Stimulated activated naive CD8-positive, alpha-beta T cell treated with anti-CD3 and anti-CD28 coated beads, Interleukin-15, Interleukin-2, amounts not matched to agents 100 ng/mL and 50 ng/mL, for 24 hours (primary cell): ENCODE data around the gene MAEL.

Experiments used
- H3K27ac Mint-ChIP-seq: one replicate; pipeline ENCODE4 v1.8.0; 2021; ENCODE audit warnings: mild to moderate bottlenecking, mixed read lengths
- H3K27me3 Mint-ChIP-seq: one replicate; pipeline ENCODE4 v1.8.0; 2021; ENCODE audit warnings: mixed read lengths
- H3K36me3 Mint-ChIP-seq: one replicate; pipeline ENCODE4 v1.8.0; 2021; ENCODE audit warnings: low read depth, mixed read lengths
- H3K4me1 Mint-ChIP-seq: one replicate; pipeline ENCODE4 v1.8.0; 2021; ENCODE audit warnings: low read depth, mixed read lengths
- H3K4me3 Mint-ChIP-seq: one replicate; pipeline ENCODE4 v1.8.0; 2021; ENCODE audit warnings: mild to moderate bottlenecking, mixed read lengths
- H3K9me3 Mint-ChIP-seq: one replicate; pipeline ENCODE4 v1.8.0; 2021; ENCODE audit warnings: mixed read lengths

Gene MAEL

GRCh38 chr1:166988974-166989515 is at the start of gene MAEL:
Gene MAEL (plus strand): TSS chr1:166989280. CDS start chr1:166989353, 73 bp downstream.
- Mint-ChIP-seq H3K27me3 (peaks cover 26% of the 10 kb centered on the region), H3K36me3 (no peaks in the 10 kb centered on the region), H3K4me3 (no peak within 1 kb of the TSS), H3K9me3 (no peaks in the 10 kb centered on the region), H3K27ac (no peak within 1 kb of the TSS), H3K4me1 (no peaks in the 10 kb centered on the region)

GRCh38 chr1:166939741-166940375 is 49.2 kb upstream of the MAEL start:
- Mint-ChIP-seq H3K36me3 (no peaks in the 10 kb centered on the region), H3K4me1 (peaks cover 12% of the 10 kb centered on the region), H3K4me3 (no peak overlapping the region), H3K27me3 (peaks cover 7% of the 10 kb centered on the region), H3K9me3 (no peaks in the 10 kb centered on the region), H3K27ac (no peak overlapping the region)

GRCh38 chr1:166944186-166944967 is 44.7 kb upstream of the MAEL start:
- H3K36me3 Mint-ChIP-seq: no peaks in the 10 kb centered on the region
- H3K27me3 Mint-ChIP-seq: peaks cover 44% of the 10 kb centered on the region
- no peak overlapping the region for H3K4me3 Mint-ChIP-seq
- no peak overlapping the region for H3K27ac Mint-ChIP-seq
- H3K9me3 Mint-ChIP-seq: no peaks in the 10 kb centered on the region
- peaks cover 35% of the 10 kb centered on the region for H3K4me1 Mint-ChIP-seq

- peak overlapping the region; percentile 51 for H3K4me3 Mint-ChIP-seq
- no peak overlapping the region for H3K27ac Mint-ChIP-seq
- peaks cover 35% of the 10 kb centered on the region for H3K4me1 Mint-ChIP-seq
- peaks cover 53% of the 10 kb centered on the region for H3K27me3 Mint-ChIP-seq
- no peaks in the 10 kb centered on the region for H3K36me3 Mint-ChIP-seq
- H3K9me3 Mint-ChIP-seq: no peaks in the 10 kb centered on the region
Observed at GRCh38 chr1:166947398-166948043, 41.6 kb upstream of the MAEL start.

- Mint-ChIP-seq H3K27me3 (peaks cover 55% of the 10 kb centered on the region), H3K4me3 (no peak overlapping the region), H3K36me3 (no peaks in the 10 kb centered on the region), H3K4me1 (peaks cover 32% of the 10 kb centered on the region), H3K27ac (no peak overlapping the region), H3K9me3 (no peaks in the 10 kb centered on the region)
Observed at GRCh38 chr1:166948856-166949350, 40.2 kb upstream of the MAEL start.

GRCh38 chr1:166950156-166950555 is 38.9 kb upstream of the MAEL start:
- H3K36me3 Mint-ChIP-seq: no peaks in the 10 kb centered on the region
- H3K27me3 Mint-ChIP-seq: peaks cover 45% of the 10 kb centered on the region
- H3K9me3 Mint-ChIP-seq: no peaks in the 10 kb centered on the region
- no peak overlapping the region for H3K27ac Mint-ChIP-seq
- H3K4me3 Mint-ChIP-seq: no peak overlapping the region
- peaks cover 20% of the 10 kb centered on the region for H3K4me1 Mint-ChIP-seq

- H3K27ac Mint-ChIP-seq: no peak overlapping the region
- H3K4me3 Mint-ChIP-seq: no peak overlapping the region
- H3K27me3 Mint-ChIP-seq: peaks cover 37% of the 10 kb centered on the region
- no peaks in the 10 kb centered on the region for H3K9me3 Mint-ChIP-seq
- no peaks in the 10 kb centered on the region for H3K36me3 Mint-ChIP-seq
- peaks cover 16% of the 10 kb centered on the region for H3K4me1 Mint-ChIP-seq
Observed at GRCh38 chr1:166951050-166951449, 38.0 kb upstream of the MAEL start.

GRCh38 chr1:166952002-166952746 is 36.9 kb upstream of the MAEL start:
- H3K36me3 Mint-ChIP-seq: no peaks in the 10 kb centered on the region
- H3K27ac Mint-ChIP-seq: no peak overlapping the region
- peaks cover 28% of the 10 kb centered on the region for H3K27me3 Mint-ChIP-seq
- no peak overlapping the region for H3K4me3 Mint-ChIP-seq
- H3K4me1 Mint-ChIP-seq: peaks cover 12% of the 10 kb centered on the region
- no peaks in the 10 kb centered on the region for H3K9me3 Mint-ChIP-seq

- H3K27me3 Mint-ChIP-seq: peaks cover 16% of the 10 kb centered on the region
- no peaks in the 10 kb centered on the region for H3K4me1 Mint-ChIP-seq
- H3K36me3 Mint-ChIP-seq: no peaks in the 10 kb centered on the region
- no peaks in the 10 kb centered on the region for H3K9me3 Mint-ChIP-seq
- H3K27ac Mint-ChIP-seq: no peak overlapping the region
- no peak overlapping the region for H3K4me3 Mint-ChIP-seq
Observed at GRCh38 chr1:166953491-166953890, 35.6 kb upstream of the MAEL start.

- H3K36me3 Mint-ChIP-seq: no peaks in the 10 kb centered on the region
- H3K27ac Mint-ChIP-seq: no peak overlapping the region
- no peaks in the 10 kb centered on the region for H3K4me1 Mint-ChIP-seq
- H3K27me3 Mint-ChIP-seq: peaks cover 9% of the 10 kb centered on the region
- H3K9me3 Mint-ChIP-seq: no peaks in the 10 kb centered on the region
- no peak overlapping the region for H3K4me3 Mint-ChIP-seq
Observed at GRCh38 chr1:166956057-166956850, 32.8 kb upstream of the MAEL start.

GRCh38 chr1:166956872-166957271 is 32.2 kb upstream of the MAEL start:
- H3K27ac Mint-ChIP-seq: no peak overlapping the region

GRCh38 chr1:166960858-166961474 is 28.1 kb upstream of the MAEL start:
- no peaks in the 10 kb centered on the region for H3K9me3 Mint-ChIP-seq
- no peaks in the 10 kb centered on the region for H3K4me1 Mint-ChIP-seq
- H3K36me3 Mint-ChIP-seq: no peaks in the 10 kb centered on the region
- H3K27me3 Mint-ChIP-seq: peaks cover 8% of the 10 kb centered on the region
- H3K27ac Mint-ChIP-seq: no peak overlapping the region
- no peak overlapping the region for H3K4me3 Mint-ChIP-seq

More at GRCh38 chr1:166956872-166957271, 32.2 kb upstream of the MAEL start:
- Mint-ChIP-seq H3K4me3 (no peak overlapping the region), H3K9me3 (no peaks in the 10 kb centered on the region), H3K4me1 (no peaks in the 10 kb centered on the region), H3K36me3 (no peaks in the 10 kb centered on the region), H3K27me3 (peaks cover 7% of the 10 kb centered on the region)

GRCh38 chr1:166969074-166969677 is 19.9 kb upstream of the MAEL start:
- H3K27me3 Mint-ChIP-seq: peaks cover 40% of the 10 kb centered on the region
- H3K27ac Mint-ChIP-seq: no peak overlapping the region
- H3K4me1 Mint-ChIP-seq: peaks cover 23% of the 10 kb centered on the region
- no peak overlapping the region for H3K4me3 Mint-ChIP-seq
- H3K9me3 Mint-ChIP-seq: no peaks in the 10 kb centered on the region
- no peaks in the 10 kb centered on the region for H3K36me3 Mint-ChIP-seq
